RPMI7951 (cell line): ENCODE measurements around the gene LRRC55. TPM values are rescaled to one million over a fixed set of nuclear protein-coding genes. Genes with fewer than 3 reads are reported as not detected.

ENCODE experiments used
- DNase-seq: peaks from one replicate; pipeline ENCODE4 v3.0.0-alpha.2; 2012; ENCODE audit warnings: low read depth
- total RNA-seq: library from RNA; depleted of rRNA; stranded (reverse); fragments of >200 nt; shearing (Covaris generic); gene quantifications from 2 replicates; pipeline ENCODE4 v1.2.3, GENCODE V29; 2014; rRNA removed

LRRC55 gene
- total RNA-seq, 1 experiment from 2014 or later: not detected

GRCh38 chr11:57235761-57236703 lies 54.3 kb downstream of the LRRC55 start:
- no peak for DNase-seq

- DNase-seq: no peak
Measured at GRCh38 chr11:57237204-57237681, 55.5 kb downstream of the LRRC55 start, which contains the start of gene APLNR. APLNR (minus strand) TSS chr11:57237250; CDS start chr11:57237004, 246 bp downstream.

- no peak for DNase-seq
Measured at GRCh38 chr11:57239348-57239747, 57.6 kb downstream of the LRRC55 start.

GRCh38 chr11:57240007-57240406 lies 58.3 kb downstream of the LRRC55 start:
- DNase-seq: no peak

- DNase-seq: no peak
Measured at GRCh38 chr11:57240757-57241156, 59.0 kb downstream of the LRRC55 start.

Other genes with a start within 250 kb of the LRRC55 start
- not detected in 2 replicates for gene OR5AK2, start 193.0 kb upstream of the LRRC55 start, total RNA-seq
- gene APLNR, start 55.3 kb downstream of the LRRC55 start, total RNA-seq: not detected in 2 replicates
- gene TNKS1BP1, start 143.0 kb downstream of the LRRC55 start, total RNA-seq: 21.9 and 24.8 TPM in 2 replicates
- gene SSRP1, start 153.9 kb downstream of the LRRC55 start, total RNA-seq: 105 and 106 TPM in 2 replicates
- gene P2RX3, start 156.4 kb downstream of the LRRC55 start, total RNA-seq: not detected in 2 replicates
- gene PRG3, start 199.2 kb downstream of the LRRC55 start, total RNA-seq: not detected in 2 replicates
- not detected in 2 replicates for gene PRG2, start 208.7 kb downstream of the LRRC55 start, total RNA-seq
- 58.4 and 64.5 TPM in 2 replicates for gene SLC43A3, start 245.2 kb downstream of the LRRC55 start, total RNA-seq